Keratinocyte (primary cell): ENCODE data around the gene MDFI. TPM values are rescaled to one million over a fixed set of nuclear protein-coding genes. Genes with fewer than 3 reads are reported as not detected.

Experiments used
- DNase-seq: peaks from one replicate; pipeline ENCODE4 v3.0.0-alpha.2; 2011; ENCODE audit warnings: low read depth, missing footprints, low spot score
- FAIRE-seq: peaks from 2 replicates; lab custom pipeline; 2011; peaks lifted over from hg19 to GRCh38; lab: Jason Lieb, UNC
- H2AFZ ChIP-seq: 2 replicates; pipeline ENCODE4 v1.6.0; 2012; ENCODE audit warnings: low read length, control low read depth, inconsistent platforms; ENCODE audit not compliant: control insufficient read depth
- H3K27ac ChIP-seq: 2 replicates; pipeline ENCODE4 v1.5.1; 2011; ENCODE audit warnings: low read length; ENCODE audit not compliant: control insufficient read depth, insufficient read depth
- H3K27me3 ChIP-seq: 3 replicates; pipeline ENCODE4 v1.6.0; 2011; ENCODE audit warnings: low read length; ENCODE audit not compliant: control insufficient read depth, insufficient read depth; ENCODE audit errors: extremely low read depth
- H3K36me3 ChIP-seq, 2 experiments: 2 replicates in 1 of 2; 3 replicates in 1 of 2; pipeline ENCODE4 v1.5.1; 2011; ENCODE audit warnings: low read length in 2 of 2, mild to moderate bottlenecking in 1 of 2; ENCODE audit not compliant: control insufficient read depth in 2 of 2, insufficient read depth in 2 of 2; ENCODE audit errors: extremely low read depth in 1 of 2
- H3K4me1 ChIP-seq: 3 replicates; pipeline ENCODE4 v1.5.1; 2011; ENCODE audit warnings: low read length; ENCODE audit not compliant: control insufficient read depth, insufficient read depth; ENCODE audit errors: extremely low read depth
- H3K4me2 ChIP-seq: 3 replicates; pipeline ENCODE4 v1.6.0; 2011; ENCODE audit warnings: low read depth, low read length; ENCODE audit not compliant: control insufficient read depth, insufficient read depth; ENCODE audit errors: extremely low read depth
- H3K4me3 ChIP-seq, 3 experiments: fragments of 200-600 bp in 1 of 3; sonication (generic) in 1 of 3; 2 replicates in 2 of 3; 3 replicates in 1 of 3; pipeline ENCODE4 v1.5.1; 2011 to 2016; ENCODE audit warnings: low read length in 3 of 3, mild to moderate bottlenecking in 3 of 3, control low read depth in 2 of 3, inconsistent platforms in 1 of 3, low read depth in 1 of 3, mixed read lengths in 1 of 3, mixed run types in 1 of 3, moderate library complexity in 1 of 3; ENCODE audit not compliant: control insufficient read depth in 2 of 3, insufficient read depth in 2 of 3; ENCODE audit errors: extremely low read depth in 1 of 3
- H3K79me2 ChIP-seq: 2 replicates; pipeline ENCODE4 v1.6.0; 2012; ENCODE audit warnings: low read length; ENCODE audit not compliant: control insufficient read depth, insufficient read depth
- H3K9ac ChIP-seq: 3 replicates; pipeline ENCODE4 v1.6.0; 2011; ENCODE audit warnings: low read length; ENCODE audit not compliant: control insufficient read depth, insufficient read depth; ENCODE audit errors: extremely low read depth
- H3K9me1 ChIP-seq: 3 replicates; pipeline ENCODE4 v1.6.0; 2011; ENCODE audit warnings: low read length; ENCODE audit not compliant: control insufficient read depth, insufficient read depth; ENCODE audit errors: extremely low read depth
- H3K9me3 ChIP-seq: 2 replicates; pipeline ENCODE4 v1.5.1; 2012; ENCODE audit warnings: low read depth, low read length; ENCODE audit not compliant: control insufficient read depth
- H4K20me1 ChIP-seq: 3 replicates; pipeline ENCODE4 v1.6.0; 2011; ENCODE audit warnings: low read length; ENCODE audit not compliant: control insufficient read depth, insufficient read depth; ENCODE audit errors: extremely low read depth
- EZH2 ChIP-seq: IDR thresholded peaks from one replicate; pipeline ENCODE4 v1.6.1; 2012; ENCODE audit warnings: inconsistent platforms, mild to moderate bottlenecking, low read length, moderate library complexity
- dilution Hi-C: fragments of 300-500 bp; cut with MboI; formaldehyde crosslinking; loops from one replicate; pipeline ENCODE4 v1.7.0; 2020; ENCODE audit warnings: low sequenced_read_pairs; ENCODE audit not compliant: extremely low pct_ligation_motif_present
- polyA plus RNA-seq, 5 experiments: library from polyadenylated mRNA; depleted of rRNA in 3 of 5; stranded (reverse) in 3 of 5; stranded (forward) in 1 of 5; unstranded in 1 of 5; fragments of >200 nt; gene quantifications; 1 replicate in 1 of 5; 2 replicates in 3 of 5; 3 replicates in 1 of 5; pipeline versions ENCODE4 v1.2.1 to v1.2.3, GENCODE V29; 2011 to 2012; ENCODE audit warnings: missing spikeins in 2 of 5, low read depth in 1 of 5, low replicate concordance in 1 of 5
- TF ChIP-seq, protein P1 (sequence below), 3 experiments: IDR thresholded peaks in 1 of 3; conservative IDR thresholded peaks in 1 of 3; optimal IDR thresholded peaks in 1 of 3; 2 replicates in 2 of 3; 3 replicates in 1 of 3; pipeline versions ENCODE3 to v1.5.1; 2011; ENCODE audit warnings: low read length in 3 of 3, mild to moderate bottlenecking in 3 of 3, moderate library complexity in 2 of 3, control low read depth in 1 of 3, inconsistent platforms in 1 of 3; ENCODE audit not compliant: insufficient read depth in 2 of 3; ENCODE audit errors: extremely low read depth in 1 of 3

Gene MDFI
- polyA plus RNA-seq, 1 donor (not counting 4 experiments of a cell fraction or from before 2014, with no cell fraction given), result 60.1 TPM

DNA sequence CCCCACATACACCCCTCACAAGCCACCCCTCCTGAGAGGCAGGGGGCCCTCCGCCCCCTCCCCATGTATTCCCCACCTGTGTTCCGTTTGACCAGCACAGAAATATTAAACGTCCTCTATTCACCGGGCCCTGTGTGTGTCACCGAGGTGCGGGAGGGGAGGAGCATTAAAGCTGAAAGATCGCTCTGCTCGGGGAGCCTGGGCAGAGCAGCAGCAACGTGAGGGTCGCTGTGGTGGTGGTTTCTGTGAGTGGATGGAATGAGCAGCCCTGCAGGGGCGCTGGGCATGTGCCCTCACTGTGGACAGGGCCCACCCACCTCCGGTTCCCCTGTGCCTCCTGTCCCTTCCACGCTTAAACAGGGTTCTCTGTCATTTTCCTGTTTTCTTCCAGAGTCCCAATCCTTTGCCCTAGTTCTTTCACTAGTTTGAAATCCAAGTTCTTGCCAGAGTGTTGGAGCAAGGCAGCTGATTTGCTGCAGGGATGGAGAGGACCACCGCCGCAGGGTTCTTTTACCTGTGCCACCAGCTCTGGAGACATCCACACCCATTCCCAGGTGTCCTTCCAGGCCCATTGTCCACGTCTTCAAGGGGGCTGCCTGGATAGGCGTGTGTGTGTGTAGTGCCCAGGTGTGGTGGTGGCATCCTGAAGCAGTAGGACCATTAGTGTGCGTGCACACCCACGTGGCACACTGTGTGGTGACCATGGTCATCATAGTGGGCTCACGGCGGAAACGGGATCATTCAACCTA lies 37.6 kb upstream of the MDFI start:
- Histone ChIP-seq H3K27ac (no peak overlapping the region), H2AFZ (no peak overlapping the region), H3K9me1 (no peaks in the 10 kb centered on the region), H3K9me3 (no peaks in the 10 kb centered on the region), H3K27me3 (no peaks in the 10 kb centered on the region), H3K4me1 (peaks cover 5% of the 10 kb centered on the region), H3K9ac (no peak overlapping the region), H3K4me3 (no peak overlapping the region), H3K79me2 (no peaks in the 10 kb centered on the region), H3K4me2 (no peak overlapping the region), H3K36me3 (peaks cover 6 to 7% of the 10 kb centered on the region in 2 experiments), H4K20me1 (no peaks in the 10 kb centered on the region)
- no peak for FAIRE-seq
- DNase-seq, result no peak
- dilution Hi-C loops, result no loop called here
- TF ChIP-seq, protein P1, sequence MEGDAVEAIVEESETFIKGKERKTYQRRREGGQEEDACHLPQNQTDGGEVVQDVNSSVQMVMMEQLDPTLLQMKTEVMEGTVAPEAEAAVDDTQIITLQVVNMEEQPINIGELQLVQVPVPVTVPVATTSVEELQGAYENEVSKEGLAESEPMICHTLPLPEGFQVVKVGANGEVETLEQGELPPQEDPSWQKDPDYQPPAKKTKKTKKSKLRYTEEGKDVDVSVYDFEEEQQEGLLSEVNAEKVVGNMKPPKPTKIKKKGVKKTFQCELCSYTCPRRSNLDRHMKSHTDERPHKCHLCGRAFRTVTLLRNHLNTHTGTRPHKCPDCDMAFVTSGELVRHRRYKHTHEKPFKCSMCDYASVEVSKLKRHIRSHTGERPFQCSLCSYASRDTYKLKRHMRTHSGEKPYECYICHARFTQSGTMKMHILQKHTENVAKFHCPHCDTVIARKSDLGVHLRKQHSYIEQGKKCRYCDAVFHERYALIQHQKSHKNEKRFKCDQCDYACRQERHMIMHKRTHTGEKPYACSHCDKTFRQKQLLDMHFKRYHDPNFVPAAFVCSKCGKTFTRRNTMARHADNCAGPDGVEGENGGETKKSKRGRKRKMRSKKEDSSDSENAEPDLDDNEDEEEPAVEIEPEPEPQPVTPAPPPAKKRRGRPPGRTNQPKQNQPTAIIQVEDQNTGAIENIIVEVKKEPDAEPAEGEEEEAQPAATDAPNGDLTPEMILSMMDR (optimal IDR thresholded peaks at IDR 0.05 in 1 of 3, IDR thresholded peaks at IDR 0.05 in 1 of 3, conservative IDR thresholded peaks at IDR 0.05 in 1 of 3; ENCODE audit: extremely low read depth in 1 of 3, insufficient read depth in 2 of 3, low read length in 3 of 3), result no peak
- TF ChIP-seq EZH2, result no peak

DNA sequence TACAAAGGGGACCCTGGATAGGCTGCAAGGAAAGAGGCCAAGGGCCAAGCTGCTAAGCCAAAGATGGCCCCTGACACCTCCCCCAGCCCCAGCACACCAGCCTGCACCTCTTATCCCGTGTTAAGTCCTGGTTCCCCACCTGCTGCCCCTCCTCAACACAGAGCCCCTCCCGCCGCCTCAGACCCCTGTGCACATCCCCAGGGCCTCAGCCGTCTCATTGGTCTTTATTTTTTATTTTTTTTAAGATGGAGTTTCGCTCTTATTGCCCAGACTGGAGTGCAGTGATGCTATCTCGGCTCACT lies 37.1 kb upstream of the MDFI start:
- no peak overlapping the region for H2AFZ ChIP-seq
- dilution Hi-C loops, result no loop called here
- no peaks in the 10 kb centered on the region for H3K27me3 ChIP-seq
- DNase-seq (no peak), FAIRE-seq (no peak)
- no peaks in the 10 kb centered on the region for H3K79me2 ChIP-seq
- H3K9me1 ChIP-seq, result no peaks in the 10 kb centered on the region
- no peak overlapping the region for H3K9ac ChIP-seq
- H3K36me3 ChIP-seq, result peaks cover 5 to 6% of the 10 kb centered on the region in 2 experiments
- no peak overlapping the region for H3K4me3 ChIP-seq
- TF ChIP-seq EZH2, result no peak
- TF ChIP-seq, protein P1 (optimal IDR thresholded peaks at IDR 0.05 in 1 of 3, IDR thresholded peaks at IDR 0.05 in 1 of 3, conservative IDR thresholded peaks at IDR 0.05 in 1 of 3; ENCODE audit: extremely low read depth in 1 of 3, insufficient read depth in 2 of 3, low read length in 3 of 3), result no peak
- peaks cover 5% of the 10 kb centered on the region for H3K4me1 ChIP-seq
- no peaks in the 10 kb centered on the region for H3K9me3 ChIP-seq
- no peak overlapping the region for H3K4me2 ChIP-seq
- no peak overlapping the region for H3K27ac ChIP-seq
- no peaks in the 10 kb centered on the region for H4K20me1 ChIP-seq
